H1 (cell line): ENCODE results near the gene COX19. TPM values are rescaled to one million over a fixed set of nuclear protein-coding genes. Genes with fewer than 3 reads are reported as not detected.

Source experiments
- CTCF ChIA-PET: fragments of 300-600 bp; sonication (Branson Sonifier 250); formaldehyde crosslinking; loops from one replicate; lab custom pipeline; 2021; ENCODE audit not compliant: partially characterized antibody; lab: Charles Lee
- POLR2A ChIA-PET: fragments of 300-600 bp; sonication (Branson Sonifier 250); formaldehyde crosslinking; loops from one replicate; lab custom pipeline; 2021; ENCODE audit warnings: inconsistent platforms; ENCODE audit not compliant: partially characterized antibody; lab: Charles Lee
- DNase-seq, 2 experiments: peaks; one replicate each; pipeline versions ENCODE4 v3.0.0 to v3.0.0-alpha.2; 2010 to 2022; ENCODE audit warnings: low spot score in 2 of 2, low read depth in 1 of 2, mixed read lengths in 1 of 2
- FAIRE-seq: peaks from 2 replicates; lab custom pipeline; 2011; peaks lifted over from hg19 to GRCh38; lab: Jason Lieb, UNC
- H2AFZ ChIP-seq: 2 replicates; pipeline ENCODE4 v1.8.1; 2012; ENCODE audit warnings: low read length, inconsistent platforms
- H2AK5ac ChIP-seq: 2 replicates; pipeline ENCODE4 v1.6.1; 2013; ENCODE audit warnings: low read depth, low read length
- H2BK120ac ChIP-seq: replicated peaks from 2 replicates; pipeline ENCODE3; 2013; ENCODE audit warnings: low read depth, low read length, inconsistent platforms
- H2BK12ac ChIP-seq: 2 replicates; pipeline ENCODE4 v1.6.1; 2013; ENCODE audit warnings: low read depth, low read length
- H2BK15ac ChIP-seq: 2 replicates; pipeline ENCODE4 v1.6.1; 2013; ENCODE audit warnings: low read length
- H2BK20ac ChIP-seq: 2 replicates; pipeline ENCODE4 v1.6.1; 2013; ENCODE audit warnings: low read length
- H2BK5ac ChIP-seq: 2 replicates; pipeline ENCODE4 v1.6.1; 2013; ENCODE audit warnings: low read depth, low read length
- H3K14ac ChIP-seq: 2 replicates; pipeline ENCODE4 v1.6.1; 2013; ENCODE audit warnings: inconsistent platforms; ENCODE audit not compliant: insufficient read length
- H3K18ac ChIP-seq: 2 replicates; pipeline ENCODE4 v1.6.1; 2013; ENCODE audit warnings: low read length; ENCODE audit errors: extremely low read depth
- H3K23ac ChIP-seq: 2 replicates; pipeline ENCODE4 v1.6.1; 2013; ENCODE audit warnings: inconsistent platforms; ENCODE audit not compliant: insufficient read length
- H3K23me2 ChIP-seq: 2 replicates; pipeline ENCODE4 v1.6.1; 2013; ENCODE audit warnings: low read depth, low read length
- H3K27ac ChIP-seq: 2 replicates; pipeline ENCODE4 v1.6.1; 2011; ENCODE audit warnings: low read depth, low read length, inconsistent platforms
- H3K27me3 ChIP-seq, 4 experiments: replicated peaks in 1 of 4; 1 replicate in 1 of 4; 2 replicates in 3 of 4; pipeline versions ENCODE4 v1.6.1 to v1.8.1; 2011 to 2013; ENCODE audit warnings: low read length in 3 of 4, mild to moderate bottlenecking in 3 of 4, inconsistent platforms in 2 of 4, mixed read lengths in 2 of 4, moderate library complexity in 1 of 4; ENCODE audit not compliant: control insufficient read depth in 3 of 4, insufficient read depth in 3 of 4; ENCODE audit errors: extremely low read depth in 1 of 4
- H3K36me3 ChIP-seq, 4 experiments: 2 replicates each; pipeline versions ENCODE4 v1.6.1 to v1.8.1; 2011 to 2013; ENCODE audit warnings: mild to moderate bottlenecking in 4 of 4, low read length in 3 of 4, moderate library complexity in 2 of 4, control low read depth in 1 of 4, inconsistent platforms in 1 of 4; ENCODE audit not compliant: insufficient read depth in 4 of 4, control insufficient read depth in 2 of 4
- H3K4ac ChIP-seq: replicated peaks from 2 replicates; pipeline ENCODE3; 2013; ENCODE audit warnings: low read length, low read depth, mixed read lengths, inconsistent platforms; ENCODE audit not compliant: insufficient read length
- H3K4me1 ChIP-seq, 4 experiments: replicated peaks in 1 of 4; 1 replicate in 1 of 4; 2 replicates in 3 of 4; pipeline versions ENCODE4 v1.6.1 to v1.8.1; 2011 to 2013; ENCODE audit warnings: low read length in 3 of 4, inconsistent platforms in 2 of 4, mixed read lengths in 1 of 4; ENCODE audit not compliant: insufficient read depth in 4 of 4, control insufficient read depth in 3 of 4
- H3K4me2 ChIP-seq, 2 experiments: 2 replicates each; pipeline versions ENCODE4 v1.6.1 to v1.8.1; 2011 to 2013; ENCODE audit warnings: low read depth in 2 of 2, low read length in 2 of 2, control low read depth in 1 of 2, inconsistent platforms in 1 of 2, mild to moderate bottlenecking in 1 of 2; ENCODE audit not compliant: insufficient read depth in 1 of 2
- H3K4me3 ChIP-seq, 4 experiments: fragments of 200-600, 300-600 bp in 1 of 4; sonication (generic), shearing (Covaris generic), sonication (Bioruptor Twin) in 1 of 4; 2 replicates each; pipeline versions ENCODE4 v1.5.1 to v1.8.1; 2011 to 2016; ENCODE audit warnings: low read length in 4 of 4, low read depth in 3 of 4, control low read depth in 2 of 4, inconsistent platforms in 2 of 4, mild to moderate bottlenecking in 2 of 4, mixed read lengths in 1 of 4, moderate library complexity in 1 of 4; ENCODE audit not compliant: insufficient read depth in 2 of 4; ENCODE audit errors: extremely low read depth in 1 of 4
- H3K56ac ChIP-seq: replicated peaks from 2 replicates; pipeline ENCODE3; 2013; ENCODE audit warnings: low read depth, mild to moderate bottlenecking, mixed read lengths, low read length, inconsistent platforms; ENCODE audit not compliant: insufficient read length
- H3K79me1 ChIP-seq: 2 replicates; pipeline ENCODE4 v1.6.1; 2013; ENCODE audit warnings: low read depth, low read length, control low read depth
- H3K79me2 ChIP-seq, 2 experiments: 2 replicates each; pipeline versions ENCODE4 v1.6.1 to v1.8.1; 2012 to 2013; ENCODE audit warnings: low read length in 2 of 2, mild to moderate bottlenecking in 2 of 2, inconsistent platforms in 1 of 2; ENCODE audit not compliant: insufficient read depth in 2 of 2, control insufficient read depth in 1 of 2
- H3K9ac ChIP-seq, 4 experiments: replicated peaks in 1 of 4; 1 replicate in 1 of 4; 2 replicates in 3 of 4; pipeline versions ENCODE4 v1.6.1 to v1.8.1; 2011 to 2013; ENCODE audit warnings: low read depth in 3 of 4, low read length in 3 of 4, control low read depth in 2 of 4, mild to moderate bottlenecking in 2 of 4, moderate library complexity in 2 of 4, inconsistent platforms in 1 of 4; ENCODE audit errors: extremely low read depth in 1 of 4
- H3K9me3 ChIP-seq, 2 experiments: 2 replicates each; pipeline versions ENCODE4 v1.6.1 to v1.8.1; 2012 to 2013; ENCODE audit warnings: mild to moderate bottlenecking in 2 of 2, moderate library complexity in 2 of 2, control low read depth in 1 of 2, inconsistent platforms in 1 of 2, low read depth in 1 of 2, low read length in 1 of 2, mixed read lengths in 1 of 2; ENCODE audit not compliant: insufficient read depth in 2 of 2
- H4K20me1 ChIP-seq, 2 experiments: replicated peaks in 1 of 2; 2 replicates each; pipeline versions ENCODE3 to v1.8.1; 2011 to 2013; ENCODE audit warnings: inconsistent platforms in 2 of 2, low read length in 2 of 2, mild to moderate bottlenecking in 1 of 2; ENCODE audit not compliant: insufficient read depth in 2 of 2, control insufficient read depth in 1 of 2
- H4K5ac ChIP-seq: 2 replicates; pipeline ENCODE4 v1.6.1; 2013; ENCODE audit warnings: low read length, low read depth, mixed read lengths, inconsistent platforms; ENCODE audit not compliant: insufficient read length
- H4K8ac ChIP-seq: 2 replicates; pipeline ENCODE4 v1.8.0; 2013; ENCODE audit warnings: mild to moderate bottlenecking, moderate library complexity, low read length, inconsistent platforms; ENCODE audit not compliant: insufficient read depth; ENCODE audit errors: extremely low read depth
- H4K91ac ChIP-seq: replicated peaks from 2 replicates; pipeline ENCODE3; 2013; ENCODE audit warnings: low read length, mixed read lengths, inconsistent platforms; ENCODE audit not compliant: insufficient read length
- ATF2 ChIP-seq: IDR thresholded peaks from 2 replicates; pipeline ENCODE4 v1.6.1; 2012; ENCODE audit warnings: low read length, inconsistent platforms
- WGBS, 2 experiments: shearing (Covaris generic) in 1 of 2; methylation state at CpG; one replicate each; pipeline versions ENCODE4 v1.1.6 to v1.1.7; 2013 to 2015; ENCODE audit warnings: low lambda C conversion rate in 2 of 2, mixed read lengths in 2 of 2, inconsistent platforms in 1 of 2, low coverage in 1 of 2, missing lambda C conversion rate in 1 of 2; ENCODE audit not compliant: insufficient replicate concordance in 2 of 2, insufficient coverage in 1 of 2, insufficient read length in 1 of 2; ENCODE audit errors: extremely low coverage in 1 of 2, missing lambda C conversion rate in 1 of 2; 5-methylcytosine and 5-hydroxymethylcytosine counted together
- polyA plus RNA-seq, 7 experiments: library from polyadenylated mRNA; depleted of rRNA in 3 of 7; stranded (reverse) in 5 of 7; unstranded in 2 of 7; fragments of >200 nt in 5 of 7; fragments of 200-250 nt in 2 of 7; gene quantifications; 1 replicate in 5 of 7; 2 replicates in 1 of 7; 4 replicates in 1 of 7; pipeline versions ENCODE4 v1.2.1 to v1.2.3, GENCODE V29; 2011 to 2013; ENCODE audit warnings: missing spikeins in 2 of 7, mixed read lengths in 2 of 7
- total RNA-seq: library from RNA; stranded (reverse); fragmentation: NEBNext Ultra II Directional; extraction: Animal tissue kit (Norgen Biotek cat#: 25700); gene quantifications from 2 replicates; pipeline ENCODE4 v1.2.1, GENCODE V29; 2021

The COX19 gene
- total and polyA plus RNA-seq, 2 of the 8 experiments (the other 6 are each of a cell fraction or from before 2014, with no cell fraction given) = 3.9 to 7.9 TPM

GRCh38 chr7:959271-959670 lies 16.1 kb downstream of the COX19 start:
- CTCF ChIA-PET = interaction anchor here (1.5 to 4.6 kb wide), 2 partner anchors 7 to 14 kb away, joined by 7 to 37 read pairs; no protein-coding TSS in a partner anchor
- Histone ChIP-seq H3K79me1 (no peaks in the 10 kb centered on the region), H2BK20ac (no peak overlapping the region), H4K5ac (no peak overlapping the region), H2AFZ (no peak overlapping the region), H3K4me1 (peaks cover 0 to 16% (median 5%) of the 10 kb centered on the region in 4 experiments; a peak in 5 of 7 replicates), H3K14ac (no peak overlapping the region), H2BK12ac (no peak overlapping the region), H2BK15ac (no peak overlapping the region), H3K27ac (no peak overlapping the region), H3K18ac (no peak overlapping the region), H3K4ac (no peak overlapping the region), H3K23me2 (no peaks in the 10 kb centered on the region; the same call in 1 of the 2 replicates), H4K91ac (no peak overlapping the region), H3K79me2 (no peaks in the 10 kb centered on the region), H3K27me3 (peaks cover 0 to 8% (median 5%) of the 10 kb centered on the region in 4 experiments; a peak in 5 of 7 replicates), H2AK5ac (no peak overlapping the region), H2BK120ac (no peak overlapping the region), H3K9ac (no peak overlapping the region), H4K8ac (no peak overlapping the region), H3K4me3 (no peak overlapping the region), H3K36me3 (no peaks in the 10 kb centered on the region), H4K20me1 (peaks cover 0 to 3% of the 10 kb centered on the region in 2 experiments), H3K56ac (no peak overlapping the region), H2BK5ac (no peak overlapping the region), H3K9me3 (peaks cover 0 to 3% of the 10 kb centered on the region in 2 experiments; a peak in 1 of 4 replicates), H3K23ac (no peak overlapping the region), H3K4me2 (no peak overlapping the region)
- WGBS, 2 experiments = 86% methylated on average over 14 of the region's 20 CpGs; no CpG with 5 or more reads in 1 of the 2 experiments
- POLR2A ChIA-PET = interaction anchor here (1.8 kb wide), 1 partner anchor 14 kb away, joined by 4 read pairs; no protein-coding TSS in a partner anchor
- FAIRE-seq (no peak), DNase-seq (no peak)
- TF ChIP-seq ATF2 = no peak
